ENCODE measurements around the gene MIPOL1.

DNA sequence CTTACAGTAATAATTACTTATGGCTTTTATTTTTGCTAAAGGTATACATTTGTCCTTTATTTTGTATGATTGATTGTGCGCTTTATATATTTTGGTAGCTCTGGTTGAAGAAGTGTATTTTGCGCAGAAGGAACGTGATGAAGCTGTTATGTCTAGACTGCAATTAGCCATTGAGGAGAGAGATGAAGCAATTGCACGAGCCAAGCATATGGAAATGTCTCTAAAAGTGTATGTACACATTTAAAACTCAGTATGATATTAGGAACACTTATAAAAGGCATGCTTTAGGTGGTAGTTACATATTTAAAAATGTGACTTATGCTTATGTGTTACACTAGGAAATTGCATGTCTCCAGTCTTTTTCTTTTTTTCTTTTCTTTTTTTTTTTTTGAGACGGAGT is 87.5 kb downstream of the MIPOL1 start:
- TF ChIP-seq, protein P1, sequence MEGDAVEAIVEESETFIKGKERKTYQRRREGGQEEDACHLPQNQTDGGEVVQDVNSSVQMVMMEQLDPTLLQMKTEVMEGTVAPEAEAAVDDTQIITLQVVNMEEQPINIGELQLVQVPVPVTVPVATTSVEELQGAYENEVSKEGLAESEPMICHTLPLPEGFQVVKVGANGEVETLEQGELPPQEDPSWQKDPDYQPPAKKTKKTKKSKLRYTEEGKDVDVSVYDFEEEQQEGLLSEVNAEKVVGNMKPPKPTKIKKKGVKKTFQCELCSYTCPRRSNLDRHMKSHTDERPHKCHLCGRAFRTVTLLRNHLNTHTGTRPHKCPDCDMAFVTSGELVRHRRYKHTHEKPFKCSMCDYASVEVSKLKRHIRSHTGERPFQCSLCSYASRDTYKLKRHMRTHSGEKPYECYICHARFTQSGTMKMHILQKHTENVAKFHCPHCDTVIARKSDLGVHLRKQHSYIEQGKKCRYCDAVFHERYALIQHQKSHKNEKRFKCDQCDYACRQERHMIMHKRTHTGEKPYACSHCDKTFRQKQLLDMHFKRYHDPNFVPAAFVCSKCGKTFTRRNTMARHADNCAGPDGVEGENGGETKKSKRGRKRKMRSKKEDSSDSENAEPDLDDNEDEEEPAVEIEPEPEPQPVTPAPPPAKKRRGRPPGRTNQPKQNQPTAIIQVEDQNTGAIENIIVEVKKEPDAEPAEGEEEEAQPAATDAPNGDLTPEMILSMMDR (IDR thresholded peaks at IDR 0.05): no peak
- TF ChIP-seq POLR2AphosphoS5 (IDR thresholded peaks at IDR 0.05): no peak
